Stimulated activated effector memory CD8-positive, alpha-beta T cell treated with anti-CD3 and anti-CD28 coated beads, Interleukin-12 subunit alpha, Interleukin-12 subunit beta, amount 100 ng/mL, for 72 hours (primary cell): ENCODE measurements around the gene ADCY5.

Source experiments
- ATAC-seq: fragments of 150-1000 bp; cut with Tn5 transposase; 2 replicates; pipeline ENCODE4 v1.10.0; 2021
- DNase-seq, 2 donors: peaks; one replicate each; pipeline ENCODE4 v3.0.0; 2021 to 2022; ENCODE audit warnings: low spot score in 2 of 2
- H3K27ac Mint-ChIP-seq: one replicate; pipeline ENCODE4 v1.8.0; 2022; ENCODE audit warnings: mild to moderate bottlenecking, mixed read lengths
- H3K36me3 Mint-ChIP-seq: one replicate; pipeline ENCODE4 v1.8.0; 2022; ENCODE audit warnings: mild to moderate bottlenecking, mixed read lengths
- H3K4me1 Mint-ChIP-seq: one replicate; pipeline ENCODE4 v1.8.0; 2022; ENCODE audit warnings: mixed read lengths
- H3K4me3 Mint-ChIP-seq: one replicate; pipeline ENCODE4 v1.8.0; 2022; ENCODE audit warnings: mild to moderate bottlenecking, mixed read lengths
- H3K9me3 Mint-ChIP-seq: one replicate; pipeline ENCODE4 v1.8.0; 2022; ENCODE audit warnings: mixed read lengths

ADCY5 gene

GRCh38 chr3:123380261-123380660, 68.6 kb downstream of the ADCY5 start:
- Mint-ChIP-seq H3K4me1 (no peaks in the 10 kb centered on the region), H3K36me3 (no peaks in the 10 kb centered on the region), H3K9me3 (no peaks in the 10 kb centered on the region), H3K27ac (no peak overlapping the region), H3K4me3 (no peak overlapping the region)
- DNase-seq: no peak
- no peak for ATAC-seq

GRCh38 chr3:123379041-123379830, 69.7 kb downstream of the ADCY5 start:
- Mint-ChIP-seq H3K27ac (no peak overlapping the region), H3K4me1 (no peaks in the 10 kb centered on the region), H3K36me3 (no peaks in the 10 kb centered on the region), H3K9me3 (no peaks in the 10 kb centered on the region), H3K4me3 (no peak overlapping the region)
- DNase-seq: no peak
- ATAC-seq: no peak

- no peak overlapping the region for H3K4me3 Mint-ChIP-seq
- no peak for ATAC-seq
- no peaks in the 10 kb centered on the region for H3K9me3 Mint-ChIP-seq
Observed at GRCh38 chr3:123378409-123378915, 70.4 kb downstream of the ADCY5 start.

GRCh38 chr3:123377243-123377740, 71.6 kb downstream of the ADCY5 start:
- ATAC-seq (no peak), DNase-seq (no peak)
- H3K4me1 Mint-ChIP-seq: no peaks in the 10 kb centered on the region
- H3K36me3 Mint-ChIP-seq: no peaks in the 10 kb centered on the region
- no peak overlapping the region for H3K4me3 Mint-ChIP-seq
- no peaks in the 10 kb centered on the region for H3K9me3 Mint-ChIP-seq
- no peak overlapping the region for H3K27ac Mint-ChIP-seq

More at GRCh38 chr3:123378409-123378915, 70.4 kb downstream of the ADCY5 start:
- DNase-seq: no peak
- Mint-ChIP-seq H3K36me3 (no peaks in the 10 kb centered on the region), H3K4me1 (no peaks in the 10 kb centered on the region), H3K27ac (no peak overlapping the region)

GRCh38 chr3:123376451-123377242, 72.2 kb downstream of the ADCY5 start:
- H3K36me3 Mint-ChIP-seq: no peaks in the 10 kb centered on the region
- no peaks in the 10 kb centered on the region for H3K4me1 Mint-ChIP-seq
- no peaks in the 10 kb centered on the region for H3K9me3 Mint-ChIP-seq
- DNase-seq (no peak), ATAC-seq (no peak)
- no peak overlapping the region for H3K4me3 Mint-ChIP-seq
- H3K27ac Mint-ChIP-seq: no peak overlapping the region

GRCh38 chr3:123375014-123375940, 73.6 kb downstream of the ADCY5 start:
- DNase-seq: no peak
- Mint-ChIP-seq H3K4me3 (no peak overlapping the region), H3K4me1 (no peaks in the 10 kb centered on the region), H3K27ac (no peak overlapping the region), H3K36me3 (no peaks in the 10 kb centered on the region), H3K9me3 (no peaks in the 10 kb centered on the region)
- no peak for ATAC-seq

- Mint-ChIP-seq H3K36me3 (no peaks in the 10 kb centered on the region), H3K27ac (no peak overlapping the region), H3K9me3 (no peaks in the 10 kb centered on the region), H3K4me3 (no peak overlapping the region), H3K4me1 (no peaks in the 10 kb centered on the region)
- no peak for DNase-seq
- no peak for ATAC-seq
Observed at GRCh38 chr3:123374016-123374415, 74.9 kb downstream of the ADCY5 start.

GRCh38 chr3:123373474-123373987, 75.4 kb downstream of the ADCY5 start:
- no peak overlapping the region for H3K4me3 Mint-ChIP-seq

GRCh38 chr3:123372686-123373473, 76.0 kb downstream of the ADCY5 start:
- no peak overlapping the region for H3K27ac Mint-ChIP-seq
- no peak overlapping the region for H3K4me3 Mint-ChIP-seq
- no peak for DNase-seq
- no peaks in the 10 kb centered on the region for H3K36me3 Mint-ChIP-seq
- no peaks in the 10 kb centered on the region for H3K9me3 Mint-ChIP-seq
- H3K4me1 Mint-ChIP-seq: no peaks in the 10 kb centered on the region
- ATAC-seq: no peak

More at GRCh38 chr3:123373474-123373987, 75.4 kb downstream of the ADCY5 start:
- H3K36me3 Mint-ChIP-seq: no peaks in the 10 kb centered on the region
- no peak for ATAC-seq
- no peak for DNase-seq
- H3K27ac Mint-ChIP-seq: no peak overlapping the region
- H3K4me1 Mint-ChIP-seq: no peaks in the 10 kb centered on the region
- H3K9me3 Mint-ChIP-seq: no peaks in the 10 kb centered on the region

GRCh38 chr3:123371859-123372685, 76.8 kb downstream of the ADCY5 start:
- no peak overlapping the region for H3K4me3 Mint-ChIP-seq
- ATAC-seq: no peak
- H3K9me3 Mint-ChIP-seq: no peaks in the 10 kb centered on the region
- H3K4me1 Mint-ChIP-seq: no peaks in the 10 kb centered on the region
- H3K27ac Mint-ChIP-seq: no peak overlapping the region
- no peaks in the 10 kb centered on the region for H3K36me3 Mint-ChIP-seq
- DNase-seq: no peak

- Mint-ChIP-seq H3K4me3 (no peak overlapping the region), H3K27ac (no peak overlapping the region), H3K4me1 (no peaks in the 10 kb centered on the region), H3K9me3 (no peaks in the 10 kb centered on the region), H3K36me3 (no peaks in the 10 kb centered on the region)
- ATAC-seq (no peak), DNase-seq (no peak)
Observed at GRCh38 chr3:123371426-123371825, 77.5 kb downstream of the ADCY5 start.

- ATAC-seq: no peak
- no peak overlapping the region for H3K27ac Mint-ChIP-seq
- DNase-seq: no peak
Observed at GRCh38 chr3:123370819-123371218, 78.1 kb downstream of the ADCY5 start.

GRCh38 chr3:123369085-123369484, 79.8 kb downstream of the ADCY5 start:
- no peaks in the 10 kb centered on the region for H3K36me3 Mint-ChIP-seq
- ATAC-seq (no peak), DNase-seq (no peak)
- no peak overlapping the region for H3K27ac Mint-ChIP-seq
- H3K4me3 Mint-ChIP-seq: no peak overlapping the region
- no peaks in the 10 kb centered on the region for H3K4me1 Mint-ChIP-seq
- no peaks in the 10 kb centered on the region for H3K9me3 Mint-ChIP-seq

More at GRCh38 chr3:123370819-123371218, 78.1 kb downstream of the ADCY5 start:
- Mint-ChIP-seq H3K4me1 (no peaks in the 10 kb centered on the region), H3K4me3 (no peak overlapping the region), H3K9me3 (no peaks in the 10 kb centered on the region), H3K36me3 (no peaks in the 10 kb centered on the region)
